Cardiac muscle cell (in vitro differentiated cells and primary cell): ENCODE measurements around the gene USO1. TPM values are rescaled to one million over a fixed set of nuclear protein-coding genes. Genes with fewer than 3 reads are reported as not detected.

ENCODE experiments used
- DNase-seq, 2 donors: peaks; one replicate each; pipeline versions ENCODE4 v3.0.0 to v3.0.0-alpha.2; 2010 to 2017; ENCODE audit warnings: low read depth in 1 of 2, low spot score in 1 of 2
- H3K27ac ChIP-seq: fragments of 200-600 bp; sonication (generic); 2 replicates; pipeline ENCODE4 v1.5.1; 2016
- H3K27me3 ChIP-seq: fragments of 200-600 bp; sonication (generic); 2 replicates; pipeline ENCODE4 v1.6.0; 2016; ENCODE audit warnings: control low read depth
- H3K36me3 ChIP-seq: fragments of 200-600 bp; sonication (generic); 2 replicates; pipeline ENCODE4 v1.5.1; 2016; ENCODE audit warnings: control low read depth
- H3K4me1 ChIP-seq: fragments of 200-600 bp; sonication (generic); 2 replicates; pipeline ENCODE4 v1.8.1; 2017; ENCODE audit warnings: low read depth, mild to moderate bottlenecking, mixed run types
- H3K4me3 ChIP-seq: fragments of 200-600 bp; sonication (generic); 2 replicates; pipeline ENCODE4 v1.5.1; 2016; ENCODE audit warnings: mild to moderate bottlenecking
- H3K9me3 ChIP-seq: fragments of 200-600 bp; sonication (generic); 2 replicates; pipeline ENCODE4 v1.5.1; 2017; ENCODE audit warnings: low read depth, mild to moderate bottlenecking, control low read depth
- polyA plus RNA-seq: library from polyadenylated mRNA; unstranded; fragments of >200 nt; fragmentation: Nextera tagmentation; extraction: Ambion mirVana; gene quantifications from 2 replicates; pipeline ENCODE4 v1.2.1, GENCODE V29; 2016
- total RNA-seq: library from RNA; depleted of rRNA; stranded (reverse); fragments of >200 nt; gene quantifications from 2 replicates; pipeline ENCODE4 v1.2.3, GENCODE V29; 2016
- TF ChIP-seq, protein P1 (sequence below): IDR thresholded peaks from 2 replicates; pipeline ENCODE4 v1.5.1; 2012; ENCODE audit warnings: low read depth, mild to moderate bottlenecking, low read length

Gene USO1
- total and polyA plus RNA-seq, 2 experiments from 2014 or later, result 45.1 to 50.5 TPM

DNA sequence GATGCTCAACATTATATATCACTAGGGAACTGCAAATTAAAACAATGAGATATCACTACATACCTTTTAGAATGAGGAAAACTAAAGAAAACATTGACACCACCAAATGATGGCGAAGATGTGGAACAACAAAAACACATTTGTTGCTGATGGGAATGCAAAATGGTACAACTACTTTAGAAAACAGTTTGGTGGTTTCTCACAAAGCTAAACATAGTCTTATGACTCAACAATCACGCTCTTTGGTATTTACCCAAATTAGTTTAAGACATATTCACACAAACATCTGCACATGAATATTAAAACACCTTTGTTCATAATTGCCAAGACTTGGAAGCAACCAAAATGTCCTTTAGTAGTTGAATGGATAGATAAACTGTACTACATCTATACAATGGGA, 53.2 kb downstream of the USO1 start:
- no peak for DNase-seq
- H3K36me3 ChIP-seq, result peaks cover 70% of the 10 kb centered on the region

DNA sequence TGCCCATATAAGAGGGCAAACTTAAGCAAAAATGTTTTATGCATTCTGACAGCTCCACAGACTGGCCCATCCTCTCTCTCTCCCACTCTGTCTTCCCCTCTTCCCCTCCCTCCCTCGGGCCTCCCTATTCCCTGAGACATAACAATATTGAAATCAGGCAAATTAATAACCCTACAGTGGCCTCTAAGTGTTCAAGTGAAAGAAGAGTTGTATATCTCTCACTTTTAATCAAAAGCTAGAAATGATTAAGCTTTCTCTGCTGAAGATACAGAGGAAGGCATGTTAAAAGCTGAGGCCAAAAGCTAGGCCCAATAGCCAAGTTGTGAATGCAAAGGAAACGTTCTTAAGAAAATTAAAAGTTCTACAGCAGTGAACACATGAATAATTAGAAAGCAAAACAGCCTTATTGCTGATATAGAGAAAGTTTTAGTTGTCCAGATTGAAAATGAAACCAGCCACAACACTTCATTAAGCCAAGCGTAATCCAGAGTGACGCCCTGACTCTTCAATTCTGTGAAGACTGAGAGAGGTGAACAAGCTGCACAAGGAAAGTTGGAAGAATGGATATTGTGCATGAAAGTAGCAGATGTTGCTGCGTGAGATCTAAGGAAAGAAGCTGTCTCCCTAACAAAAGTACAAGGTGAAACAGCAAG, 54.9 kb downstream of the USO1 start:
- no peaks in the 10 kb centered on the region for H3K9me3 ChIP-seq
- H3K27ac ChIP-seq, result no peak overlapping the region
- H3K4me1 ChIP-seq, result no peaks in the 10 kb centered on the region
- peaks cover 80% of the 10 kb centered on the region for H3K36me3 ChIP-seq
- H3K27me3 ChIP-seq, result no peaks in the 10 kb centered on the region
- no peak for DNase-seq
- TF ChIP-seq, protein P1, sequence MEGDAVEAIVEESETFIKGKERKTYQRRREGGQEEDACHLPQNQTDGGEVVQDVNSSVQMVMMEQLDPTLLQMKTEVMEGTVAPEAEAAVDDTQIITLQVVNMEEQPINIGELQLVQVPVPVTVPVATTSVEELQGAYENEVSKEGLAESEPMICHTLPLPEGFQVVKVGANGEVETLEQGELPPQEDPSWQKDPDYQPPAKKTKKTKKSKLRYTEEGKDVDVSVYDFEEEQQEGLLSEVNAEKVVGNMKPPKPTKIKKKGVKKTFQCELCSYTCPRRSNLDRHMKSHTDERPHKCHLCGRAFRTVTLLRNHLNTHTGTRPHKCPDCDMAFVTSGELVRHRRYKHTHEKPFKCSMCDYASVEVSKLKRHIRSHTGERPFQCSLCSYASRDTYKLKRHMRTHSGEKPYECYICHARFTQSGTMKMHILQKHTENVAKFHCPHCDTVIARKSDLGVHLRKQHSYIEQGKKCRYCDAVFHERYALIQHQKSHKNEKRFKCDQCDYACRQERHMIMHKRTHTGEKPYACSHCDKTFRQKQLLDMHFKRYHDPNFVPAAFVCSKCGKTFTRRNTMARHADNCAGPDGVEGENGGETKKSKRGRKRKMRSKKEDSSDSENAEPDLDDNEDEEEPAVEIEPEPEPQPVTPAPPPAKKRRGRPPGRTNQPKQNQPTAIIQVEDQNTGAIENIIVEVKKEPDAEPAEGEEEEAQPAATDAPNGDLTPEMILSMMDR, result no peak
- no peak overlapping the region for H3K4me3 ChIP-seq

More for the DNA sequence above, 53.2 kb downstream of the USO1 start:
- Histone ChIP-seq H3K4me3 (no peak overlapping the region), H3K4me1 (no peaks in the 10 kb centered on the region), H3K9me3 (no peaks in the 10 kb centered on the region), H3K27me3 (no peaks in the 10 kb centered on the region), H3K27ac (no peak overlapping the region)
- TF ChIP-seq, protein P1, result no peak

DNA sequence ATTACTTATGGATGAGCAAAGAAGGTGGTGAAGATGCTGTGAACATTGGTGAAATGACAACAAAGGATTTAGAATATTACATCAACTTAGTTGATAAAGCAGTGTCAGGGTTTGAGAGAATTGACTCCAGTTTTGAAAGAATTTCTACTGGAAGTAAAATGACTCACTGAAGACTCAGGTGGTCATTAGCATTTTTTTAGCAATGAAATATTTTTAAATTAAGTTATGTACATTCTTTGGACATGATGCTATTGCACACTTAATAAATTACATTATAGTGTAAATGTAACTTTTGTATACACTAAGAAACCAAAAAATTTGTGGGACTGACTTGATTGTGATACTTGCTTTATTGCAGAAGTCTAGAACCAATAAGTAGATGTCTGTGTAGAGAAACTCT, 56.9 kb downstream of the USO1 start:
- DNase-seq, result no peak
- TF ChIP-seq, protein P1, result no peak
- peaks cover 81% of the 10 kb centered on the region for H3K36me3 ChIP-seq
- H3K4me3 ChIP-seq, result no peak overlapping the region
- no peaks in the 10 kb centered on the region for H3K9me3 ChIP-seq
- no peaks in the 10 kb centered on the region for H3K27me3 ChIP-seq
- no peaks in the 10 kb centered on the region for H3K4me1 ChIP-seq
- H3K27ac ChIP-seq, result no peak overlapping the region

DNA sequence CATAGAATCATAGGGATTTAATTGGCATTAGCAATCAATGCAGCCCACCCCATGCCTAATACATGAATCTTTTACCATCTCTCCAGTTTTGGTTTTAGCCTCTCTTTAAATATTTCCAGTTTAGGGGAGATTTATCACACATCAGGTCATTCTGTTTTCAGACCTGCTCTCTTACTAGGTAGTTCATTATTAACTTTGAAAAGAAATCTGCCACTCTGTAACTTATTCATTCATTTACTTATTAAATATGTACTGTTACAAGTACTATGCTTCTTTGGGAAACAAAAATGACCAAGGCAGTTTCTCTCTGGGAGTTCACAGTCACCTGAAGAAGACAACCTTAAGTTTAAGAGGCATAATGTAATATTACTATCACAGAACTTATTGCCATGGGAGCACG, 62.1 kb downstream of the USO1 start:
- TF ChIP-seq, protein P1, result no peak
- Histone ChIP-seq H3K27me3 (no peaks in the 10 kb centered on the region), H3K9me3 (no peaks in the 10 kb centered on the region), H3K36me3 (peaks cover 63% of the 10 kb centered on the region), H3K4me1 (no peaks in the 10 kb centered on the region), H3K27ac (no peak overlapping the region), H3K4me3 (no peak overlapping the region)
- DNase-seq, result no peak

DNA sequence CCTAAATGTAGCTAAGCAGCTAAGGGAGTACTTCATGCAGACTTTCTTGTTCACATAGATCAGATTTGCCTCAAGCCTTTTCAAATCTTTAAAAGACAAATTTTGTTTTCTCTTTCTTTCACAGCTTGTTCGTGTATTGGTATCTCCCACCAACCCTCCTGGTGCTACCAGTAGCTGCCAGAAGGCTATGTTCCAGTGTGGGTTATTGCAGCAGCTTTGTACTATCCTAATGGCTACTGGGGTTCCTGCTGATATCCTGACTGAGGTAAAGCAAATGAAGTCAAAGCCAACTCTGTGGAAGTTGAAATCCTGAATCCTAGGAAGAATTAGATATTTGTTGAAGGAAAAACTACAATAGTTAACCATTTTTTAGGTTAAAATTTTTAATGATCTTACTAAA, 62.6 kb downstream of the USO1 start:
- H3K27me3 ChIP-seq, result no peaks in the 10 kb centered on the region
- H3K27ac ChIP-seq, result no peak overlapping the region
- H3K9me3 ChIP-seq, result no peaks in the 10 kb centered on the region
- DNase-seq, result no peak
- H3K36me3 ChIP-seq, result peaks cover 62% of the 10 kb centered on the region
- TF ChIP-seq, protein P1, result no peak
- H3K4me1 ChIP-seq, result no peaks in the 10 kb centered on the region
- H3K4me3 ChIP-seq, result no peak overlapping the region
